ENCODE data around the gene MATK.

Gene MATK

DNA sequence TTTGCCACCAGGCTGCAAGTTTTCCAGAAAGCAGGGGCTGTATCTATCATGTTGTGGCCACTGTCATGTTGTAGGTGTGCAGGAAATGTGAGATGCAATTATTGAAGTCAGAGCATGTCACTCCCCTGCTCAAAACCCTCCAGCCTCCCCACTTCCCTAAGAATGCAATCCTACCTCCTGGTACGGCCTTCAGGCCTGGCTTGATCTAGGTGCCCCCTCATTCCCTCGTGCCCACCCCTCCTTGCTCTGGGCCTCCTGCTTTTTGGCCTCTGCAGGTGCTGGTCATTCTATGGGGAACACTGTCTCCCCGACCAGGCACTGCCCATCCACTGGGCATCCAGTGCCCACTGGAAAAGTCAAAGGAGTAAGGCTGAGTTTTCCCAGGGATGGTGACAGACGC is 28.5 kb upstream of the MATK start:
- Histone ChIP-seq H3K9me3 (ENCODE audit: control insufficient read depth in 2 of 2, low read length in 2 of 2) (no peaks in the 10 kb centered on the region), H3K4me1 (ENCODE audit: control insufficient read depth, insufficient read depth, low read length) (no peaks in the 10 kb centered on the region), H3K36me3 (ENCODE audit: control insufficient read depth in 2 of 2, insufficient read depth in 2 of 2, low read length in 2 of 2) (no peaks in the 10 kb centered on the region), H3K27me3 (ENCODE audit: control insufficient read depth in 1 of 2, insufficient read depth in 2 of 2, low read length in 2 of 2) (peaks cover 2 to 6% of the 10 kb centered on the region in 2 donors), H3K27ac (ENCODE audit: low read length) (no peak overlapping the region), H3K4me3 (ENCODE audit: low read length in 2 of 2) (no peak overlapping the region), H3K9ac (ENCODE audit: low read length in 2 of 2) (no peak overlapping the region)

GRCh38 chr19:3813473-3814392 is 27.6 kb upstream of the MATK start:
- Histone ChIP-seq H3K4me3 (ENCODE audit: low read length in 2 of 2) (no peak overlapping the region), H3K9me3 (ENCODE audit: control insufficient read depth in 2 of 2, low read length in 2 of 2) (no peaks in the 10 kb centered on the region), H3K4me1 (ENCODE audit: control insufficient read depth, insufficient read depth, low read length) (no peaks in the 10 kb centered on the region), H3K27me3 (ENCODE audit: control insufficient read depth in 1 of 2, insufficient read depth in 2 of 2, low read length in 2 of 2) (peaks cover 2 to 6% of the 10 kb centered on the region in 2 donors), H3K27ac (ENCODE audit: low read length) (no peak overlapping the region), H3K36me3 (ENCODE audit: control insufficient read depth in 2 of 2, insufficient read depth in 2 of 2, low read length in 2 of 2) (no peaks in the 10 kb centered on the region), H3K9ac (ENCODE audit: low read length in 2 of 2) (no peak overlapping the region)

DNA sequence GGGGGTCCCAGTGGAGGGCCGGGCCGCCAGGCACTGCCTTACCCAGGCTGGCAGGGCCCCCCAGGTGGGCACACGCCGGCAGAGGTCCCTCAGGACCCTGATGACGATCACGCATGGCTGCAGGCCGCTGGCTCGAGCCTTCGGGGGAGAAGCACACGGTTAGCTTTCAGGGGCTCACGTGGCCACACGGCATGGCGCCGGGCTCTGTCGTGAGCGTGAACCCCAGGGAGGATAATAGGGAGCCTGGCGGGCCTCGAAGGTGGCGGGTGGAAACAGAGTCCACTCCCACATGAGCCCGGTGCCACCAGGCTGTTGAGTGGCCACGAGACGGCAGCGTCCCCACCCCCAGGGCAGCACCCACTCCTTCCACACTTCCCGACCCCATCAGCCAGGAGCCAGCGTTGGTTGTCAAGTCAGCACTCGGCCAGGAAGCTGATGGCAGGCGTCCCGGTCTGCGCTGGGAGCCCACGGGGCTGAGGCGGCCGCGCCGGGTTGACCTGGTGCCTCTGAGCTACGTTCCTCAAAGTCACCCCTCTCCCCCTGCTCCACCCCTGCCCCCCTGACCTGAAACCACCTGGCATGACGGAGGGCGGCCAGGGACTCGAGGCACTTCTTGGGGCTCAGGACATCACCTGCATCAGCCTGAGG is 24.7 kb upstream of the MATK start:
- no peaks in the 10 kb centered on the region for H3K4me1 ChIP-seq (ENCODE audit: control insufficient read depth, insufficient read depth, low read length)
- no peak overlapping the region for H3K27ac ChIP-seq (ENCODE audit: low read length)
- no peak overlapping the region for H3K9ac ChIP-seq (ENCODE audit: low read length in 2 of 2)
- H3K9me3 ChIP-seq (ENCODE audit: control insufficient read depth in 2 of 2, low read length in 2 of 2), result peaks cover 0 to 2% of the 10 kb centered on the region in 2 donors
- no peak overlapping the region for H3K4me3 ChIP-seq (ENCODE audit: low read length in 2 of 2)
- no peaks in the 10 kb centered on the region for H3K36me3 ChIP-seq (ENCODE audit: control insufficient read depth in 2 of 2, insufficient read depth in 2 of 2, low read length in 2 of 2)
- peaks cover 0 to 4% of the 10 kb centered on the region in 2 donors for H3K27me3 ChIP-seq (ENCODE audit: control insufficient read depth in 1 of 2, insufficient read depth in 2 of 2, low read length in 2 of 2)

DNA sequence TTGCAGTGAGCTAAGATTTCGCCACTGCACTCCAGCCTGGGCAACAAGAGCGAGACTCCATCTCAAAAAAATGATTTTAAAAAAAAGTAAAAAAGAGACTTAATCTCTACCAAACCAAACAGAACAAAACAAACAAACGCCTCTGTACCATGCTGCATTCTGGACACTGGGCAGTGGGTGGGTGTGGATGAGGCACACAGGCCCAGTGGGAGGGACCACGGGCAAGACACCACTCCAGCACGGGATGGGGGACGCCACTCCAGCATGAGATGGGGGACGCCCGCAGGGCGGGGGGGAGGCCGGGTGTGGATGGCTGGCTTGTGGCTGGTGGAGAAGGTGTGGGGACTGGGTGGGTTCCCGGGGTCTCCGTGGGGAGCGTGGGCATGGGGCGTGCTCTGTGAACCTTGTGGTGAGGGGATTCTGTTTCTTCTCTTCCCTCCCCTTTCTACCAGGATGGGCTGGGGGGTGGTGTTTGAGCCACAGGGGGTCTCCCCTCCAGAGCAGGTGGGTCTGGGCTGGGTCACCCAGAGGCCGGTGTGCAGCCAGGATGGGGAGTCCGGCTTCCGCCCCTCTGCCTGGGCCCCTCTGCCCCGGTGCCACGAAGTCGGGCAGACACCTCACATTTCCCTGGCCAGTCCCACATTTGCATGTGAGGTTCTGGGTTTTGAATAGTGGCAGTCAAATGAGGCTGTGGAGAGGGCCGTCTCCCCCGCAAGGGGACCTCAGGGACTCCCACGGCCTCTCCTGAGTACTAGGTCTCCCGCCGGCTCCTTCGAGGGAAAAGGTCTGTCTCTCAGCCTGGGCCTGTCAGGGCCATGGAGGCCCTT is 23.9 kb upstream of the MATK start:
- no peak overlapping the region for H3K4me3 ChIP-seq (ENCODE audit: low read length in 2 of 2)
- H3K9me3 ChIP-seq (ENCODE audit: control insufficient read depth in 2 of 2, low read length in 2 of 2), result peaks cover 0 to 2% of the 10 kb centered on the region in 2 donors
- H3K4me1 ChIP-seq (ENCODE audit: control insufficient read depth, insufficient read depth, low read length), result no peaks in the 10 kb centered on the region
- no peaks in the 10 kb centered on the region for H3K36me3 ChIP-seq (ENCODE audit: control insufficient read depth in 2 of 2, insufficient read depth in 2 of 2, low read length in 2 of 2)
- H3K27me3 ChIP-seq (ENCODE audit: control insufficient read depth in 1 of 2, insufficient read depth in 2 of 2, low read length in 2 of 2), result peaks cover 0 to 4% of the 10 kb centered on the region in 2 donors
- H3K9ac ChIP-seq (ENCODE audit: low read length in 2 of 2), result no peak overlapping the region
- no peak overlapping the region for H3K27ac ChIP-seq (ENCODE audit: low read length)

DNA sequence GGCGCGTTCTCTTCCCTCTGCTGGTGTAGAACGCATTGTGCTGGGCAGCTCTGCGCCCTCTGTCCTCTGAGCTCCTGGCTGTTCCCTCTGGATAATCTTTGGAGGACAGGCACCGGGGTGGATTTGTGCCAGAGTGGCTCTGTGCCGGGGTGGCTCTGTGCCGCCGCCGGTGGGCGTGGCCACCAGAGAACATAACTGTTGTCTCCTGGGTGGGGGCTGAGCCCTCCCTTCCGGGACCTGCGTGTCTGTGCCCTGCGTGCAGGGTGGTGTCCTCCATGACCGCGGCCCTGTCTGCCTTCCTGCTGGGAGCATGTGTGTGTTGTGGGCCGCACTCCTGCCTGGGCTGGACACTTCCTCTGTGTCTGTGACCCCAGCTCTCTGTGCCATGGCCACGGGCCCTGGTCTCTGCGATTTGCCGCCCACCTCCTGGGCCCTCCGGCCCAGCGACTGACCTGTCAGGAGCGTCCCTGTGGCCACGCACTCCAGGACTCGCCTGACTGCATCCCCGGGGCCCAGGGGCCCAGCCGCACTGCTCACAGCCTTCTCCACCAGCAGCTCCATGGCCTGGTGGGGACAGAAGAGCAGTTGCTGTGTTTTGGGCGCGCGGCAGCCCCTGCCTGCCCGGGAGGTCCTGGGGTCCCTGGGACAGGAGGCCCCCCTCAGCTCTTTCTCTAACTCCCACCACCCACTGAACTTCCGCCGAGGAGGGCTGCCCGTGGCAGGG is 22.4 kb upstream of the MATK start:
- H3K9me3 ChIP-seq (ENCODE audit: control insufficient read depth in 2 of 2, low read length in 2 of 2), result peaks cover 0 to 2% of the 10 kb centered on the region in 2 donors
- no peak overlapping the region for H3K27ac ChIP-seq (ENCODE audit: low read length)
- H3K27me3 ChIP-seq (ENCODE audit: control insufficient read depth in 1 of 2, insufficient read depth in 2 of 2, low read length in 2 of 2), result peaks cover 0 to 6% of the 10 kb centered on the region in 2 donors
- H3K4me3 ChIP-seq (ENCODE audit: low read length in 2 of 2), result no peak overlapping the region
- no peak overlapping the region for H3K9ac ChIP-seq (ENCODE audit: low read length in 2 of 2)
- H3K36me3 ChIP-seq (ENCODE audit: control insufficient read depth in 2 of 2, insufficient read depth in 2 of 2, low read length in 2 of 2), result no peaks in the 10 kb centered on the region
- H3K4me1 ChIP-seq (ENCODE audit: control insufficient read depth, insufficient read depth, low read length), result no peaks in the 10 kb centered on the region

- Histone ChIP-seq H3K9me3 (ENCODE audit: control insufficient read depth in 2 of 2, low read length in 2 of 2) (peaks cover 0 to 2% of the 10 kb centered on the region in 2 donors), H3K36me3 (ENCODE audit: control insufficient read depth in 2 of 2, insufficient read depth in 2 of 2, low read length in 2 of 2) (no peaks in the 10 kb centered on the region), H3K27me3 (ENCODE audit: control insufficient read depth in 1 of 2, insufficient read depth in 2 of 2, low read length in 2 of 2) (peaks cover 3 to 8% of the 10 kb centered on the region in 2 donors), H3K27ac (ENCODE audit: low read length) (no peak overlapping the region), H3K4me3 (ENCODE audit: low read length in 2 of 2) (no peak overlapping the region), H3K9ac (ENCODE audit: low read length in 2 of 2) (no peak overlapping the region), H3K4me1 (ENCODE audit: control insufficient read depth, insufficient read depth, low read length) (no peaks in the 10 kb centered on the region)
These were observed 21.6 kb upstream of the MATK start for GRCh38 chr19:3807574-3808354.

GRCh38 chr19:3807131-3807480 is 20.9 kb upstream of the MATK start:
- no peak overlapping the region for H3K9ac ChIP-seq (ENCODE audit: low read length in 2 of 2)
- H3K27me3 ChIP-seq (ENCODE audit: control insufficient read depth in 1 of 2, insufficient read depth in 2 of 2, low read length in 2 of 2), result peaks cover 3 to 8% of the 10 kb centered on the region in 2 donors
- no peaks in the 10 kb centered on the region for H3K36me3 ChIP-seq (ENCODE audit: control insufficient read depth in 2 of 2, insufficient read depth in 2 of 2, low read length in 2 of 2)
- peaks cover 0 to 2% of the 10 kb centered on the region in 2 donors for H3K9me3 ChIP-seq (ENCODE audit: control insufficient read depth in 2 of 2, low read length in 2 of 2)
- H3K27ac ChIP-seq (ENCODE audit: low read length), result no peak overlapping the region
- H3K4me3 ChIP-seq (ENCODE audit: low read length in 2 of 2), result no peak overlapping the region
- H3K4me1 ChIP-seq (ENCODE audit: control insufficient read depth, insufficient read depth, low read length), result no peaks in the 10 kb centered on the region

GRCh38 chr19:3805859-3806258 is 19.7 kb upstream of the MATK start:
- Histone ChIP-seq H3K9me3 (ENCODE audit: control insufficient read depth in 2 of 2, low read length in 2 of 2) (peaks cover 0 to 2% of the 10 kb centered on the region in 2 donors), H3K27me3 (ENCODE audit: control insufficient read depth in 1 of 2, insufficient read depth in 2 of 2, low read length in 2 of 2) (peaks cover 14 to 20% of the 10 kb centered on the region in 2 donors), H3K36me3 (ENCODE audit: control insufficient read depth in 2 of 2, insufficient read depth in 2 of 2, low read length in 2 of 2) (no peaks in the 10 kb centered on the region), H3K4me1 (ENCODE audit: control insufficient read depth, insufficient read depth, low read length) (peaks cover 9% of the 10 kb centered on the region), H3K27ac (ENCODE audit: low read length) (no peak overlapping the region), H3K9ac (ENCODE audit: low read length in 2 of 2) (no peak overlapping the region), H3K4me3 (ENCODE audit: low read length in 2 of 2) (no peak overlapping the region)

DNA sequence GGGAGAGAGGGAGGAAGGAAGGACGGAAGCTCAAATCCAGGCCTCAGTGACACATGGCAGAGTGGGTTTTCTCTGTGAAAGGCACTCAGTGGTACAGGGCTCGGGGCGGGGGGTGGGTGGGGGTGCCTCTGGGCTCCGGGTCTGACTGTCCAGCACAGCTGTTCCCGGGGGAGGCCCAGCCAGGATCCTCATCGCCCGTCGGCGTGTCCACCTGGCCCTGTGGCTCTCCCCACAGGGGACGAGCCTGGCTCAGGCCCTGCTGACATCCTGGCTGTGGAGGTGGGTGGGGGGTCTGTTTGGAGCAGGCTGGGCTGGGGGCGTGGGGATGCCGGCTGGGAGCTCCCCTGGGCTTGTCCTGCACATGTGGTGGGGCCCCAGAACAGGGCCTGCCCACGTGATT is 18.2 kb upstream of the MATK start:
- H3K27ac ChIP-seq (ENCODE audit: low read length), result no peak overlapping the region
- H3K9me3 ChIP-seq (ENCODE audit: control insufficient read depth in 2 of 2, low read length in 2 of 2), result peaks cover 0 to 2% of the 10 kb centered on the region in 2 donors
- no peaks in the 10 kb centered on the region for H3K36me3 ChIP-seq (ENCODE audit: control insufficient read depth in 2 of 2, insufficient read depth in 2 of 2, low read length in 2 of 2)
- H3K9ac ChIP-seq (ENCODE audit: low read length in 2 of 2), result no peak overlapping the region
- peaks cover 14 to 21% of the 10 kb centered on the region in 2 donors for H3K27me3 ChIP-seq (ENCODE audit: control insufficient read depth in 1 of 2, insufficient read depth in 2 of 2, low read length in 2 of 2)
- peaks cover 9% of the 10 kb centered on the region for H3K4me1 ChIP-seq (ENCODE audit: control insufficient read depth, insufficient read depth, low read length)
- H3K4me3 ChIP-seq (ENCODE audit: low read length in 2 of 2), result no peak overlapping the region

All from stomach smooth muscle (tissue), 2 donors.